Measurements from ENCODE around the gene RFFL. TPM values are rescaled to one million over a fixed set of nuclear protein-coding genes. Genes with fewer than 3 reads are reported as not detected.

RFFL gene
- polyA plus RNA-seq, 2 of the 4 experiments (the other 2 are of a cell fraction) = 22.7 to 35.5 TPM

- peaks cover 8% of the 10 kb centered on the region; the same call in 2 of the 3 replicates for H3K4me1 ChIP-seq
- H3K4me3 ChIP-seq = no peak overlapping the region
- ATAC-seq (no peak), FAIRE-seq (no peak), DNase-seq (ENCODE audit: low read depth in 1 of 2, low spot score in 1 of 2) (no peak)
- 93% methylated on average over 3 of the region's 3 CpGs for WGBS (ENCODE audit: missing lambda C conversion rate)
- ChIA-PET CTCF (interaction anchor here (1.2 to 6.7 kb wide), 4 partner anchors 10 to 101 kb away, joined by 3 to 49 read pairs (median 38); partner anchors contain the start of gene RAD51D), POLR2A (no interaction called here)
- no peak overlapping the region for H3K27ac ChIP-seq
- H3K9me3 ChIP-seq = no peaks in the 10 kb centered on the region
- H3K4me2 ChIP-seq = no peak overlapping the region
- TF ChIP-seq CHD2 (IDR thresholded peaks at IDR 0.05; ENCODE audit: low read length, partially characterized antibody) (no peak), BHLHE40 (IDR thresholded peaks at IDR 0.05; ENCODE audit: low read depth, low read length) (no peak)
Measured at GRCh38 chr17:35099908-35100307, 36.4 kb upstream of the RFFL start.

- ATAC-seq = no peak
- ChIA-PET POLR2A (interaction anchor here (1.3 kb wide), 1 partner anchor 9 kb away, joined by 4 read pairs; no protein-coding TSS in a partner anchor), CTCF (interaction anchor here (0.6 to 6.1 kb wide), 9 partner anchors 8 to 892 kb away, joined by 3 to 49 read pairs (median 4); partner anchors contain the start of gene RAD51D)
- Histone ChIP-seq H3K9me3 (no peaks in the 10 kb centered on the region), H3K4me1 (peaks cover 12% of the 10 kb centered on the region), H3K4me3 (no peak overlapping the region), H3K4me2 (no peak overlapping the region), H3K27ac (no peak overlapping the region)
- WGBS (ENCODE audit: missing lambda C conversion rate) = 88% methylated on average over 2 of the region's 2 CpGs
- no peak for DNase-seq (ENCODE audit: low read depth in 1 of 2, low spot score in 1 of 2)
- no peak for FAIRE-seq
- no peak for TF ChIP-seq ZSCAN20 (CRISPR knock-in tag; IDR thresholded peaks at IDR 0.05)
- TF ChIP-seq E2F6 (IDR thresholded peaks at IDR 0.05; ENCODE audit: borderline replicate concordance, low read depth) = no peak
- no peak for TF ChIP-seq POLR2A (IDR thresholded peaks at IDR 0.05; ENCODE audit: low read length)
- no peak for TF ChIP-seq HOXA7 (CRISPR knock-in tag; IDR thresholded peaks at IDR 0.05)
- TF ChIP-seq JUNB (IDR thresholded peaks at IDR 0.05) = no peak
- no peak for TF ChIP-seq ESRRA (IDR thresholded peaks at IDR 0.05; ENCODE audit: borderline replicate concordance, low read length)
- no peak for TF ChIP-seq CBX2 (IDR thresholded peaks at IDR 0.05; ENCODE audit: borderline replicate concordance, low read depth)
- TF ChIP-seq CTCF (IDR thresholded peaks at IDR 0.05) = no peak
- TF ChIP-seq RARB (CRISPR knock-in tag; IDR thresholded peaks at IDR 0.05) = no peak
- TF ChIP-seq EHMT2 (IDR thresholded peaks at IDR 0.05; ENCODE audit: low read depth) = no peak
- TF ChIP-seq ZNF302 (CRISPR knock-in tag; IDR thresholded peaks at IDR 0.05) = no peak
- no peak for TF ChIP-seq PBX3 (IDR thresholded peaks at IDR 0.05)
- TF ChIP-seq REST (IDR thresholded peaks at IDR 0.05) = no peak
- no peak for TF ChIP-seq ZC3H11A (IDR thresholded peaks at IDR 0.05)
- TF ChIP-seq NFE2L2 (conservative IDR thresholded peaks at IDR 0.05; ENCODE audit: low read length) = no peak
- TF ChIP-seq FOSL2 (IDR thresholded peaks at IDR 0.05) = no peak
- no peak for TF ChIP-seq FOSL2 (CRISPR knock-in tag; IDR thresholded peaks at IDR 0.05)
- no peak for TF ChIP-seq CEBPB (IDR thresholded peaks at IDR 0.05)
- no peak for TF ChIP-seq ATOH8 (CRISPR knock-in tag; IDR thresholded peaks at IDR 0.05; ENCODE audit: low read depth)
- no peak for TF ChIP-seq FOXS1 (CRISPR knock-in tag; IDR thresholded peaks at IDR 0.05)
Measured at GRCh38 chr17:35097776-35098175, 34.3 kb upstream of the RFFL start.
